HG03565 (cell line): ENCODE results near the gene RAP1GDS1.

ENCODE experiments used
- ATAC-seq: cut with Tn5 transposase; IDR thresholded peaks from one replicate; pipeline ENCODE4 v1.9.1; 2021; ENCODE audit warnings: mild to moderate bottlenecking, moderate library complexity; ENCODE audit not compliant: unreplicated experiment

The RAP1GDS1 gene

GRCh38 chr4:98480535-98480934 is 219.4 kb downstream of the RAP1GDS1 start:
- no peak for ATAC-seq

- ATAC-seq: no peak
Observed at GRCh38 chr4:98481167-98481566, 220.0 kb downstream of the RAP1GDS1 start.

GRCh38 chr4:98482503-98482846 is 221.3 kb downstream of the RAP1GDS1 start:
- ATAC-seq: peak; percentile 1

- ATAC-seq: peak; percentile 95
Observed at GRCh38 chr4:98482847-98483806, 221.9 kb downstream of the RAP1GDS1 start.

- no peak for ATAC-seq
Observed at GRCh38 chr4:98484031-98484430, 222.8 kb downstream of the RAP1GDS1 start.

- ATAC-seq: no peak
Observed at GRCh38 chr4:98485816-98486345, 224.7 kb downstream of the RAP1GDS1 start.

GRCh38 chr4:98490251-98490650 is 229.1 kb downstream of the RAP1GDS1 start:
- ATAC-seq: no peak

GRCh38 chr4:98491899-98492559 is 230.8 kb downstream of the RAP1GDS1 start:
- ATAC-seq: no peak

- peak; percentile 90 for ATAC-seq
Observed at GRCh38 chr4:98493296-98493695, 232.1 kb downstream of the RAP1GDS1 start.
